Smooth muscle cell (in vitro differentiated cells): Measurements from ENCODE around the gene TBX4. TPM values are rescaled to one million over a fixed set of nuclear protein-coding genes. Genes with fewer than 3 reads are reported as not detected.
"Not testable (repeated sequence)": the region's sequence is repeated elsewhere in the genome, so short reads cannot be mapped to it uniquely, and the experiment has no call there.

ENCODE experiments used
- DNase-seq: peaks from one replicate; lab custom pipeline; 2025; ENCODE audit not compliant: unreplicated experiment; lab: John Stamatoyannopoulos, UW
- H2AFZ ChIP-seq: fragments of 200-600 bp; sonication (generic); 2 replicates; pipeline ENCODE4 v1.6.0; 2016; ENCODE audit warnings: antibody characterized with exemption, low read depth, mild to moderate bottlenecking
- H3F3A ChIP-seq: fragments of 200-600 bp; sonication (generic); 2 replicates; pipeline ENCODE4 v1.6.0; 2017; ENCODE audit warnings: antibody characterized with exemption, low read depth
- H3K27ac ChIP-seq: fragments of 200-600 bp; sonication (generic); 2 replicates; pipeline ENCODE4 v1.5.1; 2016; ENCODE audit warnings: low read depth, mild to moderate bottlenecking
- H3K27me3 ChIP-seq: fragments of 200-600 bp; sonication (generic); 2 replicates; pipeline ENCODE4 v1.6.1; 2016; ENCODE audit warnings: low read depth, mild to moderate bottlenecking
- H3K36me3 ChIP-seq: fragments of 200-600 bp; sonication (generic); 2 replicates; pipeline ENCODE4 v1.5.1; 2016; ENCODE audit warnings: low read depth
- H3K4me1 ChIP-seq: fragments of 200-600 bp; sonication (generic); 2 replicates; pipeline ENCODE4 v1.5.1; 2016; ENCODE audit warnings: low read depth
- H3K4me2 ChIP-seq: fragments of 200-600 bp; sonication (generic); 2 replicates; pipeline ENCODE4 v1.6.0; 2016; ENCODE audit warnings: mild to moderate bottlenecking
- H3K4me3 ChIP-seq: fragments of 200-600 bp; sonication (generic); 2 replicates; pipeline ENCODE4 v1.5.1; 2016; ENCODE audit warnings: mild to moderate bottlenecking
- H3K79me2 ChIP-seq: fragments of 200-600 bp; sonication (generic); 2 replicates; pipeline ENCODE4 v1.6.0; 2016; ENCODE audit warnings: low read depth, mild to moderate bottlenecking
- H3K9ac ChIP-seq: fragments of 200-600 bp; sonication (generic); 2 replicates; pipeline ENCODE4 v1.6.0; 2016; ENCODE audit warnings: low read depth
- H3K9me3 ChIP-seq: fragments of 200-600 bp; sonication (generic); replicated peaks from 2 replicates; pipeline ENCODE4 v1.5.1; 2016; ENCODE audit warnings: low read depth
- H4K20me1 ChIP-seq: fragments of 200-600 bp; sonication (generic); 2 replicates; pipeline ENCODE4 v1.6.0; 2016; ENCODE audit warnings: low read depth
- WGBS: methylation state at CpG from one replicate; pipeline ENCODE4 v1.1.7; 2016; ENCODE audit warnings: low lambda C conversion rate; 5-methylcytosine and 5-hydroxymethylcytosine counted together
- polyA plus RNA-seq: library from polyadenylated mRNA; unstranded; fragments of >200 nt; fragmentation: Nextera tagmentation; extraction: Ambion mirVana; gene quantifications from 2 replicates; pipeline ENCODE4 v1.2.1, GENCODE V29; 2016
- total RNA-seq: library from RNA; depleted of rRNA; stranded (reverse); fragments of >200 nt; gene quantifications from 2 replicates; pipeline ENCODE4 v1.2.3, GENCODE V29; 2014
- TF ChIP-seq, protein P1 (sequence below): fragments of 200-600 bp; sonication (generic); IDR thresholded peaks from 2 replicates; pipeline ENCODE4 v1.5.1; 2017; ENCODE audit warnings: borderline replicate concordance, mild to moderate bottlenecking, antibody characterized with exemption; ENCODE audit not compliant: insufficient read depth, poor library complexity, severe bottlenecking

Gene TBX4
- total and polyA plus RNA-seq, 2 experiments from 2014 or later: 14.1 to 22.7 TPM

DNA sequence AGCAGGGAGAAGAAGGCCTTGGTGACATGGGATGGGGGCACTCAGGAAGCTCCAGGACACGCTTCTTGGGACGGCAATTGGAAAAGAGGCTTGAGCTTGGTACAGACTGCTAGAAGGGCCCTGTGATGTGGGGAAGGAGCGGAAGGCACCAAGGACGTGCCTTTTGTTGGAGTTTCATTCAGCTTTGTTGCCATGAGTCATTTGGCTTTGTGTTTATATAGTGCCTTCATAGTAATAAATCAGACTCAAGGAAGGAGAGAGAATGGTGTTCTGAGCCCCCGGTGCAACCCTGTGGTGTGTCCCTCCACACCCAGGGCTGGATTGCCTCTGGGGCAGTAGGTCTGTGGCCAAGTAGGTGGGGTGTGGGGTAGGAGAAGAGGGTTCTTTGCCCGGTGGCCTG, 7.4 kb upstream of the TBX4 start:
- H3K4me2 ChIP-seq: peak overlapping the region; percentile 51
- WGBS: 33% methylated on average over 6 of the region's 6 CpGs

DNA sequence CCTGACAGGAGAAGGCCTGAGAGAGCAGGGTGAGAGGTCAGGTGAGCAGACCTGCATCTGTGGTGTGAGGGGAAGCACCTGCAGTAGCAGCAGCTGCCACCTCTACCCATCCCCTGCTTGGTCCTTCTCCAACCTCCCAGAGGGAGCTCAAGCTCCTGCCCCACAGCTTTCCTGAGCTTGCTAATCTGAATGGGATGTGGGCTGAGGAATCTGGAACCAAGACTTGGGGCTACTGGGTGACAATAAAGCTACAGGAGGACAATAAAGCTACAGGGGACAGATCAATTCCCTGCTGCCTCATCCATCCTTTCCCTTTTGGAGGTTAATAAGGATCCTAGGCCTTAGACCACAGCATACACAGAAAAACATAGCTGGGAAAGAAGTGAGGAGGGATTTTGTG, 4.9 kb upstream of the TBX4 start:
- DNase-seq: no peak
- Histone ChIP-seq H4K20me1 (no peaks in the 10 kb centered on the region), H3K4me3 (no peak overlapping the region), H3F3A (peaks cover 6% of the 10 kb centered on the region), H3K4me1 (peaks cover 5% of the 10 kb centered on the region), H3K4me2 (no peak overlapping the region), H3K9me3 (no peaks in the 10 kb centered on the region), H3K27me3 (no peaks in the 10 kb centered on the region), H2AFZ (no peak overlapping the region), H3K79me2 (no peaks in the 10 kb centered on the region), H3K36me3 (no peaks in the 10 kb centered on the region), H3K9ac (no peak overlapping the region), H3K27ac (no peak overlapping the region)
- TF ChIP-seq, protein P1, sequence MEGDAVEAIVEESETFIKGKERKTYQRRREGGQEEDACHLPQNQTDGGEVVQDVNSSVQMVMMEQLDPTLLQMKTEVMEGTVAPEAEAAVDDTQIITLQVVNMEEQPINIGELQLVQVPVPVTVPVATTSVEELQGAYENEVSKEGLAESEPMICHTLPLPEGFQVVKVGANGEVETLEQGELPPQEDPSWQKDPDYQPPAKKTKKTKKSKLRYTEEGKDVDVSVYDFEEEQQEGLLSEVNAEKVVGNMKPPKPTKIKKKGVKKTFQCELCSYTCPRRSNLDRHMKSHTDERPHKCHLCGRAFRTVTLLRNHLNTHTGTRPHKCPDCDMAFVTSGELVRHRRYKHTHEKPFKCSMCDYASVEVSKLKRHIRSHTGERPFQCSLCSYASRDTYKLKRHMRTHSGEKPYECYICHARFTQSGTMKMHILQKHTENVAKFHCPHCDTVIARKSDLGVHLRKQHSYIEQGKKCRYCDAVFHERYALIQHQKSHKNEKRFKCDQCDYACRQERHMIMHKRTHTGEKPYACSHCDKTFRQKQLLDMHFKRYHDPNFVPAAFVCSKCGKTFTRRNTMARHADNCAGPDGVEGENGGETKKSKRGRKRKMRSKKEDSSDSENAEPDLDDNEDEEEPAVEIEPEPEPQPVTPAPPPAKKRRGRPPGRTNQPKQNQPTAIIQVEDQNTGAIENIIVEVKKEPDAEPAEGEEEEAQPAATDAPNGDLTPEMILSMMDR: no peak

More for the DNA sequence above, 7.4 kb upstream of the TBX4 start:
- DNase-seq: no peak
- no peaks in the 10 kb centered on the region for H3K4me1 ChIP-seq
- H3K36me3 ChIP-seq: no peaks in the 10 kb centered on the region
- H2AFZ ChIP-seq: peak overlapping the region; percentile 43
- H3K79me2 ChIP-seq: no peaks in the 10 kb centered on the region
- H3K9me3 ChIP-seq: no peaks in the 10 kb centered on the region
- H3K4me3 ChIP-seq: no peak overlapping the region
- H3K9ac ChIP-seq: no peak overlapping the region
- H3K27ac ChIP-seq: no peak overlapping the region
- H3F3A ChIP-seq: peaks cover 5% of the 10 kb centered on the region
- TF ChIP-seq, protein P1: no peak
- H4K20me1 ChIP-seq: no peaks in the 10 kb centered on the region
- no peaks in the 10 kb centered on the region for H3K27me3 ChIP-seq

DNA sequence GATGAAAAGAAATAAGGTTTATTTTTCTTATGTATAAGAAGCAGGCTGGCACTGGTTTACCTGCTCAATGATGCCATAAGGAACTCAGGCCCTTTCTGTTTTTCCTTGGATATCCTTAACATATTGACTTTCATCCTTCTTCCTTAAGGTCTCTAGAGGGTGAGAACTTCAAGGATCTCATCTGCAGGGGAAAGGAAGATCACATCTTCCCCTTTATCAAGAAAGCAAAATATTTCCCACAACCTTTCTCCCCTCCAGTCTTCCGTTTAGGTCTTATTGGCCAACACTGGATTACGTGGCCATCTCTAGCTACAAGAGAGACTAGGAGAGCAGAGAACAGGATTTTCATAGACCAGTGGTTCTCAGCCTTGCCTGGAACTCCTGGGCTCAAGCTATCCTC, 4.2 kb upstream of the TBX4 start:
- no peaks in the 10 kb centered on the region for H3K27me3 ChIP-seq
- H3K36me3 ChIP-seq: no peaks in the 10 kb centered on the region
- no peak overlapping the region for H3K4me3 ChIP-seq
- no peak overlapping the region for H3K4me2 ChIP-seq
- no peaks in the 10 kb centered on the region for H3K9me3 ChIP-seq
- no peak for DNase-seq
- no peak overlapping the region for H3K27ac ChIP-seq
- peaks cover 5% of the 10 kb centered on the region for H3F3A ChIP-seq
- H4K20me1 ChIP-seq: no peaks in the 10 kb centered on the region
- WGBS: 95% methylated on average over 2 of the region's 2 CpGs
- TF ChIP-seq, protein P1: no peak
- no peak overlapping the region for H3K9ac ChIP-seq
- peaks cover 5% of the 10 kb centered on the region for H3K4me1 ChIP-seq
- H2AFZ ChIP-seq: no peak overlapping the region
- peaks cover 4% of the 10 kb centered on the region for H3K79me2 ChIP-seq

DNA sequence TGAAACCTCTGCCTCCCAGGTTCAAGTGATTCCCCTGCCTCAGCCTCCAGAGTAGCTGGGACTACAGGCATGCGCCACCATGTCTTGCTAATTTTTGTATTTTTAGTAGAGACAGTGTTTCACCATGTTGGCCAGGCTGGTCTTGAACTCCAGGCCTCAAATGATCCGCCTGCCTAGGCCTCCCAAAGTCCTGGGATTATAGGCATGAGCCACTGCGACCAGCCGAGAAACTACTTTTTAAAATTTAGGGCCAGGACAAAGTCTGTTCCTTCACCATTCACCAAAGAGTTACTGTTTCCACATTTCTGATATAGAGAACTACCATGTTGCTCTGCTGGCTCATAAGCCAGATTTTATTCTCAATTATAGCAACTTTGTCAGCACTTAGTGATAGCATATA, 3.1 kb upstream of the TBX4 start:
- not testable (repeated sequence) for H3F3A ChIP-seq, H3K27ac ChIP-seq, H3K9ac ChIP-seq, H4K20me1 ChIP-seq, DNase-seq, H3K36me3 ChIP-seq, H3K9me3 ChIP-seq, H2AFZ ChIP-seq, H3K4me2 ChIP-seq, H3K27me3 ChIP-seq, H3K4me1 ChIP-seq, H3K4me3 ChIP-seq
- peaks cover 15% of the 10 kb centered on the region for H3K79me2 ChIP-seq
- WGBS: 93% methylated on average over 4 of the region's 4 CpGs
